NCI-H524 (cell line): Measurements from ENCODE around the gene FAM228B.
A peak's percentile ranks its signal among the peaks of the same experiment; 100 is the strongest.
"Not testable (repeated sequence)": the region's sequence is repeated elsewhere in the genome, so short reads cannot be mapped to it uniquely, and the experiment has no call there.

ENCODE experiments used
- DNase-seq, 2 experiments: peaks; one replicate each; lab custom pipeline; 2025; lab: John Stamatoyannopoulos, UW

The FAM228B gene

GRCh38 chr2:24123195-24123921 lies at the start of gene FAM228B, which contains the start of gene PFN4:
TSS of gene FAM228B (plus strand) at chr2:24123469. CDS start at chr2:24124362, 893 bp downstream.
TSS of gene PFN4 (minus strand) at chr2:24123334. CDS start at chr2:24122535, 799 bp downstream.
- peak; percentile 78 to 83 for DNase-seq

- DNase-seq: no peak
Observed at GRCh38 chr2:24073816-24074215, 49.5 kb upstream of the FAM228B start.

- no peak for DNase-seq
Observed at GRCh38 chr2:24075259-24075658, 48.0 kb upstream of the FAM228B start.

GRCh38 chr2:24075915-24076848 lies 47.1 kb upstream of the FAM228B start, which contains the start of gene SF3B6:
TSS of gene SF3B6 (minus strand) at chr2:24076326. CDS start at chr2:24076229, 97 bp downstream.
- DNase-seq: peak; percentile 99 to 100

- DNase-seq: no peak
Observed at GRCh38 chr2:24076849-24077534, 46.3 kb upstream of the FAM228B start.

- DNase-seq: no peak
Observed at GRCh38 chr2:24077535-24077877, 45.8 kb upstream of the FAM228B start.

GRCh38 chr2:24077879-24078278 lies 45.4 kb upstream of the FAM228B start:
- DNase-seq: no peak

- peak in 1 of 2 experiments; percentile 44 for DNase-seq
Observed at GRCh38 chr2:24080701-24081100, 42.6 kb upstream of the FAM228B start.

GRCh38 chr2:24082787-24083566 lies 40.3 kb upstream of the FAM228B start:
- DNase-seq: peak in 1 of 2 experiments; percentile 28

- peak; percentile 88 to 95 for DNase-seq
Observed at GRCh38 chr2:24083567-24084385, 39.5 kb upstream of the FAM228B start.

GRCh38 chr2:24084386-24085199 lies 38.7 kb upstream of the FAM228B start, which contains the start of gene TP53I3:
TSS of gene TP53I3 (minus strand) at chr2:24084834. CDS start at chr2:24084326, 508 bp downstream.
- peak; percentile 88 for DNase-seq

- DNase-seq: no peak
Observed at GRCh38 chr2:24085200-24085489, 38.1 kb upstream of the FAM228B start.

GRCh38 chr2:24086241-24086640 lies 37.0 kb upstream of the FAM228B start:
- DNase-seq: no peak

- no peak for DNase-seq
Observed at GRCh38 chr2:24087032-24087431, 36.2 kb upstream of the FAM228B start.

GRCh38 chr2:24088821-24089359 lies 34.4 kb upstream of the FAM228B start:
- DNase-seq: no peak

- DNase-seq: not testable (repeated sequence)
Observed at GRCh38 chr2:24093270-24093669, 30.0 kb upstream of the FAM228B start.

GRCh38 chr2:24095171-24095677 lies 28.0 kb upstream of the FAM228B start:
- not testable (repeated sequence) for DNase-seq

GRCh38 chr2:24100732-24101131 lies 22.5 kb upstream of the FAM228B start:
- DNase-seq: not testable (repeated sequence)

GRCh38 chr2:24101992-24102391 lies 21.3 kb upstream of the FAM228B start:
- no peak for DNase-seq
